DND-41 (cell line): ENCODE data around the gene F3.

Source experiments
- ATAC-seq: fragments of 200-7000 bp; cut with Tn5 transposase; 3 replicates; pipeline ENCODE4 v1.9.1; 2021; ENCODE audit warnings: low read depth; ENCODE audit not compliant: insufficient read depth
- DNase-seq: peaks from one replicate; pipeline ENCODE4 v3.0.0-alpha.2; 2020
- H2AFZ ChIP-seq: 2 replicates; pipeline ENCODE4 v1.6.0; 2012; ENCODE audit warnings: low read depth, low read length
- H3K27ac ChIP-seq: 2 replicates; pipeline ENCODE4 v1.5.1; 2012; ENCODE audit warnings: low read length, inconsistent platforms
- H3K27me3 ChIP-seq: fragments of 200-600 bp; sonication (generic); 2 replicates; pipeline ENCODE4 v1.6.0; 2012; ENCODE audit warnings: low read length, mild to moderate bottlenecking, inconsistent platforms; ENCODE audit not compliant: insufficient read depth, poor library complexity
- H3K36me3 ChIP-seq: 2 replicates; pipeline ENCODE4 v1.5.1; 2012; ENCODE audit warnings: low read length, inconsistent platforms; ENCODE audit not compliant: insufficient read depth
- H3K4me1 ChIP-seq: 2 replicates; pipeline ENCODE4 v1.5.1; 2012; ENCODE audit warnings: mild to moderate bottlenecking, low read length; ENCODE audit not compliant: insufficient read depth
- H3K4me2 ChIP-seq: 2 replicates; pipeline ENCODE4 v1.6.0; 2012; ENCODE audit warnings: mild to moderate bottlenecking, moderate library complexity, low read length, inconsistent platforms; ENCODE audit not compliant: insufficient read depth
- H3K4me3 ChIP-seq, 2 experiments: fragments of 200-600 bp in 1 of 2; shearing (Covaris generic) in 1 of 2; 2 replicates each; pipeline ENCODE4 v1.5.1; 2012 to 2016; ENCODE audit warnings: inconsistent platforms in 2 of 2, low read length in 2 of 2, mild to moderate bottlenecking in 2 of 2, low read depth in 1 of 2, moderate library complexity in 1 of 2
- H3K79me2 ChIP-seq: 2 replicates; pipeline ENCODE4 v1.6.0; 2012; ENCODE audit warnings: low read length, inconsistent platforms; ENCODE audit not compliant: insufficient read depth
- H3K9ac ChIP-seq: 2 replicates; pipeline ENCODE4 v1.6.0; 2012; ENCODE audit warnings: low read depth, mild to moderate bottlenecking, inconsistent platforms, low read length, moderate library complexity
- H3K9me3 ChIP-seq: 2 replicates; pipeline ENCODE4 v1.5.1; 2012; ENCODE audit warnings: low read length, moderate library complexity, mild to moderate bottlenecking, inconsistent platforms; ENCODE audit not compliant: insufficient read depth, severe bottlenecking
- H4K20me1 ChIP-seq: 2 replicates; pipeline ENCODE4 v1.6.0; 2012; ENCODE audit warnings: low read length; ENCODE audit not compliant: insufficient read depth
- CTCF ChIP-seq: IDR thresholded peaks from 2 replicates; pipeline ENCODE4 v1.5.1; 2012; ENCODE audit warnings: borderline replicate concordance, low read length, moderate library complexity, mild to moderate bottlenecking; ENCODE audit not compliant: poor library complexity, severe bottlenecking; ENCODE audit errors: extremely low read depth
- EZH2 ChIP-seq: IDR thresholded peaks from 3 replicates; pipeline ENCODE4 v1.6.1; 2012; ENCODE audit warnings: borderline replicate concordance, low read depth, mild to moderate bottlenecking, moderate library complexity, low read length, inconsistent platforms; ENCODE audit not compliant: severe bottlenecking

The F3 gene

GRCh38 chr1:94553323-94553730, 11.8 kb upstream of the F3 start:
- DNase-seq (no peak), ATAC-seq (no peak)
- TF ChIP-seq CTCF (no peak), EZH2 (no peak)
- no peaks in the 10 kb centered on the region for H3K9me3 ChIP-seq
- no peaks in the 10 kb centered on the region for H4K20me1 ChIP-seq
- H2AFZ ChIP-seq = no peak overlapping the region
- no peaks in the 10 kb centered on the region for H3K27me3 ChIP-seq
- no peaks in the 10 kb centered on the region for H3K79me2 ChIP-seq
- H3K27ac ChIP-seq = no peak overlapping the region
- no peaks in the 10 kb centered on the region for H3K4me1 ChIP-seq
- no peaks in the 10 kb centered on the region for H3K36me3 ChIP-seq
- H3K9ac ChIP-seq = no peak overlapping the region
- H3K4me3 ChIP-seq = no peak overlapping the region
- no peak overlapping the region for H3K4me2 ChIP-seq

GRCh38 chr1:94552071-94552586, 10.6 kb upstream of the F3 start:
- ATAC-seq = no peak
- no peak for TF ChIP-seq CTCF
- TF ChIP-seq EZH2 = no peak
- Histone ChIP-seq H2AFZ (no peak overlapping the region), H3K9me3 (no peaks in the 10 kb centered on the region), H3K27me3 (no peaks in the 10 kb centered on the region), H3K4me1 (no peaks in the 10 kb centered on the region), H4K20me1 (no peaks in the 10 kb centered on the region), H3K4me3 (no peak overlapping the region), H3K4me2 (no peak overlapping the region), H3K9ac (no peak overlapping the region), H3K79me2 (no peaks in the 10 kb centered on the region), H3K36me3 (no peaks in the 10 kb centered on the region), H3K27ac (no peak overlapping the region)
- DNase-seq = no peak

GRCh38 chr1:94551449-94551848, 9.9 kb upstream of the F3 start:
- no peak overlapping the region for H3K27ac ChIP-seq

More at GRCh38 chr1:94551449-94551848, 9.9 kb upstream of the F3 start:
- H3K9ac ChIP-seq = no peak overlapping the region
- no peaks in the 10 kb centered on the region for H4K20me1 ChIP-seq
- H3K79me2 ChIP-seq = no peaks in the 10 kb centered on the region
- no peak overlapping the region for H2AFZ ChIP-seq
- TF ChIP-seq CTCF (no peak), EZH2 (no peak)
- no peak for DNase-seq
- no peak overlapping the region for H3K4me2 ChIP-seq
- ATAC-seq = no peak
- H3K36me3 ChIP-seq = no peaks in the 10 kb centered on the region
- H3K4me3 ChIP-seq = no peak overlapping the region
- H3K27me3 ChIP-seq = no peaks in the 10 kb centered on the region
- H3K4me1 ChIP-seq = no peaks in the 10 kb centered on the region
- no peaks in the 10 kb centered on the region for H3K9me3 ChIP-seq
